Breast epithelium (tissue), 4 donors: ENCODE data around the gene CHRNB4. TPM values are rescaled to one million over a fixed set of nuclear protein-coding genes. Genes with fewer than 3 reads are reported as not detected.

Experiments
- DNase-seq, 2 donors: peaks; one replicate each; pipeline ENCODE4 v3.0.0-alpha.2; 2019; ENCODE audit warnings: low spot score in 2 of 2
- H3K27ac ChIP-seq, 2 donors: fragments of 200-600 bp; sonication (generic) in 1 of 2; one replicate each; pipeline ENCODE4 v1.5.1; 2016 to 2019; ENCODE audit warnings: mild to moderate bottlenecking in 1 of 2
- H3K27me3 ChIP-seq, 2 donors: fragments of 200-600 bp; sonication (generic) in 1 of 2; one replicate each; pipeline versions ENCODE4 v1.5.1 to v1.6.0; 2017 to 2019; ENCODE audit warnings: control low read depth in 1 of 2, mild to moderate bottlenecking in 1 of 2
- H3K36me3 ChIP-seq: fragments of 200-600 bp; one replicate; pipeline ENCODE4 v1.5.1; 2019
- H3K4me1 ChIP-seq, 2 donors: fragments of 200-600 bp; sonication (generic); one replicate each; pipeline ENCODE4 v1.5.1; 2016 to 2019; ENCODE audit warnings: control low read depth in 1 of 2
- H3K4me3 ChIP-seq, 3 donors: fragments of 200-600 bp; sonication (generic); 1 replicate in 2 of 3; 2 replicates in 1 of 3; pipeline ENCODE4 v1.5.1; 2016 to 2019; ENCODE audit warnings: mild to moderate bottlenecking in 3 of 3, moderate library complexity in 2 of 3
- H3K9me3 ChIP-seq, 2 donors: fragments of 200-600 bp; sonication (generic) in 1 of 2; one replicate each; pipeline ENCODE4 v1.5.1; 2016 to 2019; ENCODE audit warnings: control low read depth in 1 of 2
- POLR2A ChIP-seq: fragments of 450-650 bp; IDR thresholded peaks from one replicate; pipeline ENCODE4 v1.6.1; 2016; ENCODE audit warnings: antibody characterized with exemption, mild to moderate bottlenecking, moderate library complexity
- POLR2AphosphoS5 ChIP-seq, 3 donors: sonication (generic); formaldehyde crosslinking; IDR thresholded peaks; one replicate each; pipeline ENCODE4 v1.6.1; 2017; ENCODE audit warnings: antibody characterized with exemption in 3 of 3
- intact Hi-C: fragments of 100-400 bp; cut with DNase I; formaldehyde crosslinking; loops from one replicate; pipeline ENCODE4 v1.15.1; 2023; ENCODE audit warnings: low total_unique reads
- total RNA-seq, 3 donors: library from RNA; depleted of rRNA; stranded (reverse); fragments of >200 nt; gene quantifications; one replicate each; pipeline ENCODE4 v1.1.0, GENCODE V29; 2016
- TF ChIP-seq, protein P1 (sequence below), 3 donors: fragments of 450-650 bp; IDR thresholded peaks; one replicate each; pipeline ENCODE4 v1.5.1; 2016 to 2017; ENCODE audit warnings: antibody characterized with exemption in 3 of 3, mild to moderate bottlenecking in 3 of 3, moderate library complexity in 3 of 3

CHRNB4 gene
- total RNA-seq, 3 donors from 2014 or later: not detected

DNA sequence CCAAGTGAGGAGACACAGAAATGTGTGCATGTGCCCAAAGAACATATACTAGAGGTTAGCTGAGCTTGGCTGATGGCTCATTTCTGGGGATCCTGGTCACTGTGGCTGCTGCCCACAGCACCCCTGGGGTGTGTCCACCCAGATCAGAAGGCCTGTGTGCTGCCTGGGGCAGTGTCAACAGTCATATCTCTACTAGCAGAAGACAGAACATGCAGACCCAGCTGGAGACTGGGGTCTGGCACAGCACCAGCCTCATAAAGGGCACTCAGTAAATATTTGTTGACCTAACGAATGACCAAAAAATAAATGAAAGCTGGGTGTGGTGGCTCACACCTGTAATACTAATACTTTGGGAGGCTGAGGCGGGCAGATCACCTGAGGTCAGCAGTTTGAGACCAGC is 36.6 kb downstream of the CHRNB4 start:
- Histone ChIP-seq H3K36me3 (no peaks in the 10 kb centered on the region), H3K4me3 (no peak overlapping the region), H3K9me3 (no peaks in the 10 kb centered on the region), H3K27me3 (no peaks in the 10 kb centered on the region), H3K27ac (no peak overlapping the region), H3K4me1 (no peaks in the 10 kb centered on the region)
- TF ChIP-seq POLR2A: no peak
- no peak for DNase-seq
- intact Hi-C loops: no loop called here

DNA sequence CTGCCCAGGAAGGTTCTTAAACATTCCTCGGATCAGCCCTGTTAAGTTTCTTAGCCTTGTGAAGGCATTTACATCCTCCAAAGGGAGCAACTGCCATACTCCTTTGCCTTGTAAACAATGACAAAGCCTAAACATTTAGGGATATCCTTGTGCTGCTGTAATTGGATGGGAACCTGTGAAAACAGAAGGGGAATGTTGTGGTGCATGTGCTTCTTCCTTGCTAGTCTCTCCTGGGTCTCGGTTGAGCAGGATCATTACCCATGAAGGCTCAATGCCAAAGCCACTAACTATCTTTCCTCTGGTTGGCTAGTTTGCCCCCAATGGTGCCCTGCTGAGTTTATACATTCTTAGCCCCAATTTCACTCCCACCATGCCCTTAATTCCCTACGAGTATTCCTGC is 37.5 kb downstream of the CHRNB4 start:
- H3K27ac ChIP-seq: no peak overlapping the region
- H3K4me1 ChIP-seq: no peaks in the 10 kb centered on the region
- no peaks in the 10 kb centered on the region for H3K27me3 ChIP-seq
- TF ChIP-seq, protein P1, sequence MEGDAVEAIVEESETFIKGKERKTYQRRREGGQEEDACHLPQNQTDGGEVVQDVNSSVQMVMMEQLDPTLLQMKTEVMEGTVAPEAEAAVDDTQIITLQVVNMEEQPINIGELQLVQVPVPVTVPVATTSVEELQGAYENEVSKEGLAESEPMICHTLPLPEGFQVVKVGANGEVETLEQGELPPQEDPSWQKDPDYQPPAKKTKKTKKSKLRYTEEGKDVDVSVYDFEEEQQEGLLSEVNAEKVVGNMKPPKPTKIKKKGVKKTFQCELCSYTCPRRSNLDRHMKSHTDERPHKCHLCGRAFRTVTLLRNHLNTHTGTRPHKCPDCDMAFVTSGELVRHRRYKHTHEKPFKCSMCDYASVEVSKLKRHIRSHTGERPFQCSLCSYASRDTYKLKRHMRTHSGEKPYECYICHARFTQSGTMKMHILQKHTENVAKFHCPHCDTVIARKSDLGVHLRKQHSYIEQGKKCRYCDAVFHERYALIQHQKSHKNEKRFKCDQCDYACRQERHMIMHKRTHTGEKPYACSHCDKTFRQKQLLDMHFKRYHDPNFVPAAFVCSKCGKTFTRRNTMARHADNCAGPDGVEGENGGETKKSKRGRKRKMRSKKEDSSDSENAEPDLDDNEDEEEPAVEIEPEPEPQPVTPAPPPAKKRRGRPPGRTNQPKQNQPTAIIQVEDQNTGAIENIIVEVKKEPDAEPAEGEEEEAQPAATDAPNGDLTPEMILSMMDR (IDR thresholded peaks at IDR 0.05): no peak
- TF ChIP-seq POLR2A (no peak), POLR2AphosphoS5 (IDR thresholded peaks at IDR 0.05) (no peak)
- H3K36me3 ChIP-seq: no peaks in the 10 kb centered on the region
- intact Hi-C loops: no loop called here
- no peak for DNase-seq
- no peak overlapping the region for H3K4me3 ChIP-seq
- H3K9me3 ChIP-seq: no peaks in the 10 kb centered on the region

DNA sequence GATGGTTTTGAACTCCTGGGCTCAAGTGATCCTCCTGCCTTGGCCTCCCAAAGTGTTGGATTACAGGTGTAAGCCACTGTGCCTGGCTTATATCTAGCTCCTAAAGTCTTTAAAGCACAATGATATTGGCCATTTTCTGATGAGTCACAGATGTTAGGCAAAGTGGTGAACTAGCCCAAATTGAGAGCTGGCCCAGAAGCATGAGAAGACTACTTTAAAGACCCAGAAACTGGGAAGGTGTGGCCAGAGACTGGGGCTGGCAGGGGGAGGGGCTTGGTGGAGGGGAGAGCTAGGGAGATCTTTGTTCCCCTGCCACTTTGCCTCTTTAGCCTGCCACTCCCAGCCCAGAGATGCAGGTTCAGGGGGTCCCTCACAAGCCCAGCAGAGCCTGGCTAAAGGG is 41.8 kb downstream of the CHRNB4 start:
- Histone ChIP-seq H3K4me3 (no peak overlapping the region), H3K4me1 (no peaks in the 10 kb centered on the region), H3K27ac (no peak overlapping the region), H3K27me3 (no peaks in the 10 kb centered on the region), H3K36me3 (no peaks in the 10 kb centered on the region), H3K9me3 (no peaks in the 10 kb centered on the region)
- intact Hi-C loops: no loop called here
- TF ChIP-seq POLR2A: no peak
- no peak for DNase-seq

DNA sequence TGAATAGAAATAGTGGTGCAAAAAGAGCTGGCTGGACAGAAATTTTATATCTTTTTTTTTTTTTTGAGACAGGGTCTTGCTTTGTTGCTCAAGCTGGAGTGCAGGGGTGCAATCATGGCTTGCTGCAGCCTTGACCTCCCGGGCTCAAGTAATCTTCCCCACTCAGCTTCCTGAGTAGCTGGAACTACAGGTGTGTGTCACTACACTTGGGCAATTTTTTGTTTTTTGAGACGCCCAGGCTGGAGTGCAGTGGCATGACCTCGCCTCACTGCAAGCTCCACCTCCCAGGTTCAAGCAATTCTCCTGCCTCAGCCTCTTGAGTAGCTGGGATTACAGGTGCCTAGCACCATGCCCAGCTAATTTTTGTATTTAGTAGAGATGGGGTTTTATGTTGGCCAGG is 42.7 kb downstream of the CHRNB4 start:
- H3K27ac ChIP-seq: no peak overlapping the region
- H3K36me3 ChIP-seq: no peaks in the 10 kb centered on the region
- H3K9me3 ChIP-seq: no peaks in the 10 kb centered on the region
- intact Hi-C loops: no loop called here
- H3K4me3 ChIP-seq: no peak overlapping the region
- no peaks in the 10 kb centered on the region for H3K4me1 ChIP-seq
- H3K27me3 ChIP-seq: no peaks in the 10 kb centered on the region
- no peak for TF ChIP-seq POLR2A
- TF ChIP-seq, protein P1 (IDR thresholded peaks at IDR 0.05): no peak
- TF ChIP-seq POLR2AphosphoS5 (IDR thresholded peaks at IDR 0.05): no peak
- no peak for DNase-seq

DNA sequence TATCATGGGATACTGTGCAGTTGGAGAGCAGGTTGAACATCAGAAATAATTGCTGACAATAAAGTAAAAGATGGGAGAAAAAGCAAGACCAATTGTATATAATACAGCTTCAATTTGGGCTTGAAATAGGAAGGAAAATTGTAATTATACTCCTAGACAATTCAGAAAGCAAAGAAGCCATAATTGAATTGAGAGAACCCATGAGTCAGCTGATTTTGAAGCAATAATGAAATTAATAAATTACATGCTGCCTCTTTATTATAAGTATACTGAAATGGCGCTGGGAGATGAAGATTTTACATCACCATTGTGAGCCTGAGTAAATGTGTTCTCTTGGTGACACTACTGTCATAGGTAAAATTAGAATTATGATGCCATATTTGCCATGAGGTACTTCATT is 43.4 kb downstream of the CHRNB4 start:
- H3K27me3 ChIP-seq: no peaks in the 10 kb centered on the region
- H3K27ac ChIP-seq: no peak overlapping the region
- intact Hi-C loops: no loop called here
- TF ChIP-seq POLR2AphosphoS5 (IDR thresholded peaks at IDR 0.05): no peak
- TF ChIP-seq, protein P1 (IDR thresholded peaks at IDR 0.05): no peak
- no peak for TF ChIP-seq POLR2A
- H3K4me3 ChIP-seq: no peak overlapping the region
- H3K9me3 ChIP-seq: no peaks in the 10 kb centered on the region
- H3K4me1 ChIP-seq: no peaks in the 10 kb centered on the region
- H3K36me3 ChIP-seq: no peaks in the 10 kb centered on the region
- DNase-seq: no peak

DNA sequence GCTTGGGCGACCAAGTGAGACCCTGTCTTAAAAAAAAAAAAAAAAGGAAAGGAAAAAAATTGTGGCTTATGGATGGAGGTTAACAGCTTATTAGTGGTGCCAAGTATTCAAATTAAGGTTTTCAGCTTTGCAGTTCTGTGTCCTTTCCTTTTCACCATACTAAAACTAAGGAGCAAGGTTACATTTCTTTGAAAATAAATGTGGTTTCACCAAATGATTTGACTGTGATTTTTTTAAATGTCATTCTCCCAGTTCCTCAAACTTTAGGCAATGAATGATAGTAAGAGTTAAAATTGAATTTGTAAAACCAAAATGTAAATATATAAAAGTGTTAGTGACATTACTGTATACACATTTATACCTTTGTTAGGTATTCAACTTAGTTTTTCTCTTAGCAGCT is 66.1 kb downstream of the CHRNB4 start:
- no peak overlapping the region for H3K27ac ChIP-seq
- H3K27me3 ChIP-seq: no peaks in the 10 kb centered on the region
- TF ChIP-seq POLR2AphosphoS5 (IDR thresholded peaks at IDR 0.05): no peak
- TF ChIP-seq, protein P1 (IDR thresholded peaks at IDR 0.05): no peak
- TF ChIP-seq POLR2A: no peak
- no peak overlapping the region for H3K4me3 ChIP-seq
- no peak for DNase-seq
- no peaks in the 10 kb centered on the region for H3K9me3 ChIP-seq
- intact Hi-C loops: no loop called here
- H3K4me1 ChIP-seq: no peaks in the 10 kb centered on the region
- H3K36me3 ChIP-seq: no peaks in the 10 kb centered on the region

Other genes starting within 250 kb of the CHRNB4 start
- 10 to 100 TPM; 45.8 to 52.2 (median 49.5) TPM for gene IREB2, start 203.0 kb downstream of the CHRNB4 start, total RNA-seq
- 10 to 100 TPM in 2 of 3 donors, 1 to 10 TPM in 1; 8.6 to 14.7 (median 10.9) TPM for gene HYKK, start 133.6 kb downstream of the CHRNB4 start, total RNA-seq
- gene PSMA4, start 100.8 kb downstream of the CHRNB4 start, total RNA-seq: 100 to 1,000 TPM; 102 to 139 (median 138) TPM
- gene CHRNA5, start 75.7 kb downstream of the CHRNB4 start, total RNA-seq: 1 to 10 TPM; 1.4 to 4.3 (median 3.1) TPM
- under 1 TPM in 2 of 3 donors, not detected in 1; 0.48 to 0.59 TPM for gene CHRNA3, start 20.2 kb downstream of the CHRNB4 start, total RNA-seq
- gene ADAMTS7, start 170.3 kb upstream of the CHRNB4 start, total RNA-seq: 1 to 10 TPM; 1.3 to 7.4 (median 6.2) TPM
- 100 to 1,000 TPM; 330 to 411 (median 350) TPM for gene MORF4L1, start 231.7 kb upstream of the CHRNB4 start, total RNA-seq